GM19099 (cell line): ENCODE data around the gene OR13G1.

Experiments
- POLR2A ChIP-seq: IDR thresholded peaks from 3 replicates; pipeline ENCODE4 v1.6.1; 2011; ENCODE audit warnings: low read depth; ENCODE audit not compliant: insufficient read length; ENCODE audit errors: extremely low read depth

Gene OR13G1

DNA sequence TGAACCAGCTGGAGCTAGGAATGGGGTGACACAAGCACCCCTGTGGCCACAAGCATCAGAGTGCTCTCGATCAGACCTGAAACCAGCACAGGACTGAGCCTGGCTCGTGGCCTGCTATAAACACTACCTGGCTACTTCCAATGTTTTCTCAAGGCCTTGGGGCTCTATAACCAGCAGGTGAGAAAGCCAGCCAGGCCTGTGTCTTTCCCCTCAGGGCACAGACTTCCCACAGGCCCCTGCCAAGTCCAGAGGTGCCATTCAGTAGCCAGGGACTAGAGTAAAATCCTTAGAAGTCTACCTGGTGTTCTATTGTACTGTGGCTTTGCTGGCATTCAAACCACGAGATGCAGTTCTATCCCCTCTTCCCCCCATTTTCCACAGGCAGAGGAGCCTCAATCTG is 51.6 kb downstream of the OR13G1 start:
- TF ChIP-seq POLR2A, result no peak
